Panc1 (cell line): ENCODE measurements around the gene USH2A. TPM values are rescaled to one million over a fixed set of nuclear protein-coding genes. Genes with fewer than 3 reads are reported as not detected.

Experiments
- ATAC-seq: fragments of 200-7000 bp; cut with Tn5 transposase; 2 replicates; pipeline ENCODE4 v1.9.1; 2020; ENCODE audit warnings: mild to moderate bottlenecking, moderate library complexity
- BruUV-seq: library from RNA; stranded (reverse); fragments of 400-500 nt; replicated peaks from 2 replicates; lab custom pipeline; 2021; lab: Mats Ljungman, UMichigan
- CTCF ChIA-PET: fragments of 300-600 bp; sonication (Branson Sonifier 250); formaldehyde crosslinking; loops from one replicate; lab custom pipeline; 2022; ENCODE audit warnings: antibody characterized with exemption; lab: Charles Lee
- POLR2A ChIA-PET: fragments of 300-600 bp; sonication (Branson Sonifier 250); formaldehyde crosslinking; loops from one replicate; lab custom pipeline; 2022; ENCODE audit warnings: antibody characterized with exemption; lab: Charles Lee
- DNase-seq: peaks from one replicate; pipeline ENCODE4 v3.0.0-alpha.2; 2010; ENCODE audit warnings: low read depth, low spot score
- H3K27ac ChIP-seq: 2 replicates; pipeline ENCODE4 v1.5.1; 2011; ENCODE audit warnings: mild to moderate bottlenecking, low read length, inconsistent platforms
- H3K27me3 ChIP-seq: fragments of 200-500 bp; sonication (Bioruptor generic); 2 replicates; pipeline ENCODE4 v1.6.0; 2014; ENCODE audit warnings: low read length, inconsistent platforms; ENCODE audit not compliant: control insufficient read depth, insufficient read depth
- H3K36me3 ChIP-seq: fragments of 200-500 bp; sonication (Bioruptor generic); 2 replicates; pipeline ENCODE4 v1.5.1; 2014; ENCODE audit warnings: inconsistent platforms, mild to moderate bottlenecking, low read length, moderate library complexity; ENCODE audit not compliant: control insufficient read depth, insufficient read depth
- H3K4me1 ChIP-seq: 2 replicates; pipeline ENCODE4 v1.5.1; 2011; ENCODE audit warnings: inconsistent platforms, mild to moderate bottlenecking, low read length, moderate library complexity; ENCODE audit not compliant: control insufficient read depth, insufficient read depth
- H3K4me3 ChIP-seq, 2 experiments: 2 replicates each; pipeline ENCODE4 v1.5.1; 2011 to 2012; ENCODE audit warnings: low read depth in 2 of 2, low read length in 2 of 2, mild to moderate bottlenecking in 2 of 2, inconsistent platforms in 1 of 2, moderate library complexity in 1 of 2
- H3K9me3 ChIP-seq: fragments of 200-500 bp; sonication (Bioruptor generic); 2 replicates; pipeline ENCODE4 v1.5.1; 2014; ENCODE audit warnings: low read depth, mild to moderate bottlenecking, inconsistent platforms, low read length, moderate library complexity; ENCODE audit not compliant: control insufficient read depth, insufficient read depth
- POLR2AphosphoS5 ChIP-seq: IDR thresholded peaks from 2 replicates; pipeline ENCODE4 v1.6.1; 2012; ENCODE audit warnings: mild to moderate bottlenecking, low read depth, low read length, moderate library complexity
- REST ChIP-seq, 2 experiments: IDR thresholded peaks; 2 replicates each; pipeline ENCODE4 v1.6.1; 2011 to 2012; ENCODE audit warnings: low read depth in 2 of 2, control low read depth in 1 of 2, low read length in 1 of 2, mild to moderate bottlenecking in 1 of 2, moderate library complexity in 1 of 2; ENCODE audit not compliant: insufficient read depth in 1 of 2
- SIN3A ChIP-seq: IDR thresholded peaks from 2 replicates; pipeline ENCODE4 v1.6.1; 2012; ENCODE audit warnings: low read depth, mild to moderate bottlenecking, low read length, moderate library complexity, borderline replicate concordance; ENCODE audit not compliant: insufficient read depth
- TCF7L2 ChIP-seq: IDR thresholded peaks from 2 replicates; pipeline ENCODE4 v1.6.1; 2011; ENCODE audit warnings: mild to moderate bottlenecking, low read depth, low read length, inconsistent platforms
- in situ Hi-C: cut with HindIII; loops from 2 replicates; pipeline ENCODE4 v1.10.0; 2016; ENCODE audit warnings: low sequenced_read_pairs, low pct_unique_long_range_greater_than_20kb
- intact Hi-C: fragments of 100-400 bp; cut with micrococcal nuclease; formaldehyde crosslinking; loops from one replicate; pipeline ENCODE4 v1.10.0; 2022; ENCODE audit not compliant: unreplicated experiment
- total RNA-seq: library from RNA; stranded (reverse); gene quantifications from one replicate; pipeline ENCODE4 v1.2.1, GENCODE V29; 2021; ENCODE audit not compliant: unreplicated experiment
- TF ChIP-seq, protein P1 (sequence below): fragments of 450-650 bp; IDR thresholded peaks from 2 replicates; pipeline ENCODE4 v1.5.1; 2017; ENCODE audit warnings: mild to moderate bottlenecking

Gene USH2A
- total RNA-seq, 1 experiment from 2014 or later, result not detected

GRCh38 chr1:215983680-215984079 lies 439.6 kb downstream of the USH2A start:
- Histone ChIP-seq H3K4me3 (no peak overlapping the region), H3K27me3 (no peaks in the 10 kb centered on the region), H3K9me3 (0 out of 2 replicates have a peak, but pooled peaks cover 9% of the 10 kb centered on the region), H3K36me3 (no peaks in the 10 kb centered on the region), H3K27ac (no peak overlapping the region), H3K4me1 (no peaks in the 10 kb centered on the region)
- intact Hi-C loops (no loop called here), in situ Hi-C loops (no loop called here)
- no peak for TF ChIP-seq REST (IDR thresholded peaks at IDR 0.05; ENCODE audit: insufficient read depth in 1 of 2, low read depth in 2 of 2, low read length in 1 of 2)
- TF ChIP-seq, protein P1, sequence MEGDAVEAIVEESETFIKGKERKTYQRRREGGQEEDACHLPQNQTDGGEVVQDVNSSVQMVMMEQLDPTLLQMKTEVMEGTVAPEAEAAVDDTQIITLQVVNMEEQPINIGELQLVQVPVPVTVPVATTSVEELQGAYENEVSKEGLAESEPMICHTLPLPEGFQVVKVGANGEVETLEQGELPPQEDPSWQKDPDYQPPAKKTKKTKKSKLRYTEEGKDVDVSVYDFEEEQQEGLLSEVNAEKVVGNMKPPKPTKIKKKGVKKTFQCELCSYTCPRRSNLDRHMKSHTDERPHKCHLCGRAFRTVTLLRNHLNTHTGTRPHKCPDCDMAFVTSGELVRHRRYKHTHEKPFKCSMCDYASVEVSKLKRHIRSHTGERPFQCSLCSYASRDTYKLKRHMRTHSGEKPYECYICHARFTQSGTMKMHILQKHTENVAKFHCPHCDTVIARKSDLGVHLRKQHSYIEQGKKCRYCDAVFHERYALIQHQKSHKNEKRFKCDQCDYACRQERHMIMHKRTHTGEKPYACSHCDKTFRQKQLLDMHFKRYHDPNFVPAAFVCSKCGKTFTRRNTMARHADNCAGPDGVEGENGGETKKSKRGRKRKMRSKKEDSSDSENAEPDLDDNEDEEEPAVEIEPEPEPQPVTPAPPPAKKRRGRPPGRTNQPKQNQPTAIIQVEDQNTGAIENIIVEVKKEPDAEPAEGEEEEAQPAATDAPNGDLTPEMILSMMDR, result no peak
- TF ChIP-seq TCF7L2, result no peak
- no peak for TF ChIP-seq SIN3A
- ChIA-PET POLR2A (no interaction called here), CTCF (no interaction called here)
- no peak for ATAC-seq
- BruUV-seq, result no TSS peak
- DNase-seq, result no peak

DNA sequence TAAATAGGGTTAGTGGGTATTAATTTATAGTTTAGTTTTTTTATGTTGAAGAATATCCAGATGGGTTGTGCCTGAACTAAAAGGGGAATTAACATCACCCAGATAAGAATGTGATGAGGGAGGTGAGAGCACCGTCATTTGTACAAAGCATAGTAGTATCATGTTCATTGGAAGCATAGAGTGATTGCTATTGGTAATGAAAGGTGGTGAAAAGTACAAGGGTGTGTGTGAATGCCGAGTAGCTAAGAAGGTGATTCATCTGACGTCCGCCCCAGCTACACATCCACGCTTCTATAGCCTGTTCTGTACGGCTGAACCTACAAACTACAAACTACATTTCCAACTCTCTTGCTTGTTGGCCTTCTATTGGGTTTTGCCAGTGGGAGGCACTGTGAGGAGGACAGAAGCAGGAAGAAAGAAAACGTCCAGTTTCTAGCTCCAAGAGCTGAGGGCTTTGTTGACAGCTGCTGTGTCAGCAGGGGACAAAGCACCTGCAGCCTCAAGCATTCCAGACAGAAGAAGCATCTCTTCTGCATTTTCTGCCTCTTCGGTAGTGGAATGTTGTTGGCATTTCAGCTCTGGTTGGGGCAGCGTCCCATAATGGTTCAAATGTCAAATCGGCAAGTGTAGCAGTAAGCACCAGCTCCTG lies 451.3 kb downstream of the USH2A start:
- ChIA-PET CTCF (no interaction called here), POLR2A (no interaction called here)
- no peaks in the 10 kb centered on the region for H3K9me3 ChIP-seq
- BruUV-seq, result no TSS peak
- H3K4me3 ChIP-seq, result no peak overlapping the region
- ATAC-seq (no peak), DNase-seq (no peak)
- TF ChIP-seq POLR2AphosphoS5 (no peak), TCF7L2 (no peak), SIN3A (no peak), REST (IDR thresholded peaks at IDR 0.05; ENCODE audit: insufficient read depth in 1 of 2, low read depth in 2 of 2, low read length in 1 of 2) (no peak)
- TF ChIP-seq, protein P1, result no peak
- intact Hi-C loops (no loop called here), in situ Hi-C loops (no loop called here)
- H3K4me1 ChIP-seq, result no peaks in the 10 kb centered on the region
- no peaks in the 10 kb centered on the region for H3K27me3 ChIP-seq
- no peaks in the 10 kb centered on the region for H3K36me3 ChIP-seq
- no peak overlapping the region for H3K27ac ChIP-seq
